Measurements from ENCODE around the gene CFHR3.
"Not testable (repeated sequence)": the region's sequence is repeated elsewhere in the genome, so short reads cannot be mapped to it uniquely, and the experiment has no call there.

Gene CFHR3

GRCh38 chr1:196774603-196775002 lies at the start of gene CFHR3:
Gene CFHR3, plus strand, starts transcription at chr1:196774840. Its CDS starts 47 bp downstream, at chr1:196774887.
- TF ChIP-seq CTCF (IDR thresholded peaks at IDR 0.05; ENCODE audit: insufficient read depth, missing control alignments), result no peak
- no peak for DNase-seq (ENCODE audit: insufficient read length, low spot score)
- peak; percentile 90 for FAIRE-seq

GRCh38 chr1:196732526-196732925 lies 42.1 kb upstream of the CFHR3 start:
- DNase-seq (ENCODE audit: insufficient read length, low spot score), result no peak
- TF ChIP-seq CTCF (IDR thresholded peaks at IDR 0.05; ENCODE audit: insufficient read depth, missing control alignments), result no peak
- FAIRE-seq, result no peak

GRCh38 chr1:196733091-196733970 lies 41.3 kb upstream of the CFHR3 start:
- FAIRE-seq, result no peak
- no peak for DNase-seq (ENCODE audit: insufficient read length, low spot score)
- no peak for TF ChIP-seq CTCF (IDR thresholded peaks at IDR 0.05; ENCODE audit: insufficient read depth, missing control alignments)

- FAIRE-seq (peak; percentile 6), DNase-seq (ENCODE audit: insufficient read length, low spot score) (no peak)
- no peak for TF ChIP-seq CTCF (IDR thresholded peaks at IDR 0.05; ENCODE audit: insufficient read depth, missing control alignments)
Measured at GRCh38 chr1:196734006-196734405, 40.6 kb upstream of the CFHR3 start.

GRCh38 chr1:196734460-196734859 lies 40.2 kb upstream of the CFHR3 start:
- DNase-seq (ENCODE audit: insufficient read length, low spot score) (no peak), FAIRE-seq (no peak)
- TF ChIP-seq CTCF (IDR thresholded peaks at IDR 0.05; ENCODE audit: insufficient read depth, missing control alignments), result no peak

- TF ChIP-seq CTCF (IDR thresholded peaks at IDR 0.05; ENCODE audit: insufficient read depth, missing control alignments), result no peak
- DNase-seq (ENCODE audit: insufficient read length, low spot score), result no peak
- no peak for FAIRE-seq
Measured at GRCh38 chr1:196738730-196739129, 35.9 kb upstream of the CFHR3 start.

- FAIRE-seq, result peak; percentile 97
- not testable (repeated sequence) for DNase-seq (ENCODE audit: insufficient read length, low spot score)
- TF ChIP-seq CTCF (IDR thresholded peaks at IDR 0.05; ENCODE audit: insufficient read depth, missing control alignments), result peak; percentile 42
Measured at GRCh38 chr1:196743244-196743643, 31.4 kb upstream of the CFHR3 start.

- DNase-seq (ENCODE audit: insufficient read length, low spot score), result not testable (repeated sequence)
- peak; percentile 96 for FAIRE-seq
Measured at GRCh38 chr1:196765019-196765740, 9.5 kb upstream of the CFHR3 start.

- not testable (repeated sequence) for DNase-seq (ENCODE audit: insufficient read length, low spot score); FAIRE-seq
Measured at GRCh38 chr1:196769823-196770222, 4.8 kb upstream of the CFHR3 start.

All from D721Med (cell line).